GM19239 (cell line): ENCODE measurements around the gene DIABLO.
A peak's percentile ranks its signal among the peaks of the same experiment; 100 is the strongest.
"Not testable (repeated sequence)": the region's sequence is repeated elsewhere in the genome, so short reads cannot be mapped to it uniquely, and the experiment has no call there.

Source experiments
- DNase-seq: peaks from one replicate; pipeline ENCODE4 v3.0.0; 2011; ENCODE audit warnings: low spot score; ENCODE audit not compliant: insufficient read length
- FAIRE-seq: peaks from 2 replicates; lab custom pipeline; 2011; peaks lifted over from hg19 to GRCh38; lab: Jason Lieb, UNC

DIABLO gene

DNA sequence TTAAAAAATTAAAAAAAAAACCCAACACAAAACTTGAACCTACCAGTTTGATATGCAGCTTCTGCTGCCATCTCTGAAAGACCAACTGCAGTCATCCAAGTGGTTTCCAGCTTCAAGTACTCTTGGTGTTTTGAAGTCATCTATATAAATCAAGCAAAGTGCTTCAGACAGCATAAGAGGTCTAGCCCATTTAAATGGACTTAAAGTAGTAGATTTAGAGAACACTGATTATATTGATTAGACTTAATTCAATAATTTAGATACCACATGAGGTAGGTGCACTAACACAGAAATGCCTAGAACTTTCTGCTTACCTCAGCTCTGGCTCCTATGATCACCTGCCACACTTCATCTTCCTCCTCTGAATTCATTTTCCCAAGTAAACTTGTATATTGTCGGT lies 9.4 kb downstream of the DIABLO start:
- FAIRE-seq = no peak
- no peak for DNase-seq

DNA sequence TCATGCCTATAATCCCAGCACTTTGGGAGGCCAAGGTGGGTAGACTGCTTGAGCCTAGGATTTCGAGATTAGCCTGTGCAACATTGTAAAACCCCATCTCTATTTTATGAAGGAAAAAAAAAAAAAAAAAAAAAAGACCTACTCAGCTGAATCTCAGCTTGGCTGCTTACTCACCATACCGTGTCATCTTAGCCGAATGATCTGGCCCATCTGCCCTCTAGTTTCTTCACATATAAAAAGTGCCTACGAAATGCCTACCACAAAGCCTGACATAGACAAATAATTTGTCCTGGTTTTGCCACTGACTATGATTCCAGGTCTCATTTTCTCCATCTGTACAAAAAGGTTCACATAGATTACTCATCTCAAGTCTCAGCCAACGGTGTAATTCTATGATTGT lies 10.1 kb downstream of the DIABLO start:
- no peak for DNase-seq
- FAIRE-seq = no peak

DNA sequence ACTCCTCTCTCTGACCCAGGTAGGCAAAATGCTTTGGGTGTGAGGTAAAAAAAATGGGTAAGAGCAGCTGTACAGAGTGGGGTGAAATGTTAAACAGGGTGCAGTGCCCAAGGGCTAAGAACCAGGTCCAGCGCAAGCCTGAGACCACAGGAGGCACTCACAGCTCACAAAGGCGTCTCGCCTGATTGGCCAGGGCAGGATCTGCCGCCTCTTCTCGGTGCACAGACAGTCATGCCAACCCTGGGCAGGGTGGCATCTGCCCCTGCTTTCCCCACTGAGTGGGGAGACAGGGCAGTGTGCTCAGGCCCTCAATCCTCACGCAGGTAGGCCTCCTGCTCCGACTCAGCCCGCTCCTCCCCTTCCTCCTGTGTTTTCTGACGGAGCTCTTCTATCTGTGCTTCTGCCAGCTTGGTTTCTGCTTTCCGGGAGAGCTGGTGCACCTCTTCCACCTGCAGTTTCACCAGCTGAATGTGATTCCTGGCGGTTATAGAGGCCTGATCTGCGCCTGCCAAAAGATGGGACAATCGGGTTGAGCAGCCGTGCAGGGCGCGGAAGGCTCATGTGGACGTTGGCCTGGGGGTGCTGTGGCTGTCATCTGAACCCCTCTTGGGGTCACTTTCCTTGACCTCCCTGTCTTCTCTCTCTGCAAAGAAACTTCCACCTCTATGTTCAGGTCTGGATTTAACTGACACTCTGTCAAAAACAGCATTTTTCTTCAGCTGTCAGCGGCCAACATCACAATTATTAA lies 17.6 kb downstream of the DIABLO start:
- FAIRE-seq (no peak), DNase-seq (no peak)

DNA sequence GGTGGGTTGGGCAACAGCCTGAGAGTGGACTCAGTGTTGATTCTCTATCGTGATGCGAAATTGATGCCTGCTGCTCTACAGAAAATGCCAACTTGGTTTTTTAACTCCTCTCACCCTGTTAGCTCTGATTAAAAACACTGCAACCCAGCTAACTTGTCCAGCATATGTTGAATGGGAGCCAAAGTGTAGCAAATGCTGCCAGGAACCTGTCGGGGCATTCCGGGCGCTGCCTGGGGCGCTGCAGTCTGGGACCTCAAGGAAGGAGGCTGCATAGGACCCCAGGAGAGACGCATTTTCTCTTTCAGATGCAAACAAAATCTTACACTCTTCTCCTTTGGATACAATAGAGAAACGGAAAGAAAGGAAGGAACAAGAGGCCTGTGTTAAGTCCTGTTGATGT lies 18.5 kb downstream of the DIABLO start:
- DNase-seq (no peak), FAIRE-seq (no peak)

DNA sequence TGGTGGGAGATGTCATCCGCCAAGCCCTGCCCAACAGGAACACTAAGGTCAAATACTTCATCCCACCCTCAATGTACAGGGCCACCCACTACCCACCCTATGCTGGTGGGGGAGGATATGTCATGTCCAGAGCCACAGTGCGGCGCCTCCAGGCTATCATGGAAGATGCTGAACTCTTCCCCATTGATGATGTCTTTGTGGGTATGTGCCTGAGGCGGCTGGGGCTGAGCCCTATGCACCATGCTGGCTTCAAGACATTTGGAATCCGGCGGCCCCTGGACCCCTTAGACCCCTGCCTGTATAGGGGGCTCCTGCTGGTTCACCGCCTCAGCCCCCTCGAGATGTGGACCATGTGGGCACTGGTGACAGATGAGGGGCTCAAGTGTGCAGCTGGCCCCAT lies 18.9 kb downstream of the DIABLO start:
- no peak for FAIRE-seq
- DNase-seq = no peak

DNA sequence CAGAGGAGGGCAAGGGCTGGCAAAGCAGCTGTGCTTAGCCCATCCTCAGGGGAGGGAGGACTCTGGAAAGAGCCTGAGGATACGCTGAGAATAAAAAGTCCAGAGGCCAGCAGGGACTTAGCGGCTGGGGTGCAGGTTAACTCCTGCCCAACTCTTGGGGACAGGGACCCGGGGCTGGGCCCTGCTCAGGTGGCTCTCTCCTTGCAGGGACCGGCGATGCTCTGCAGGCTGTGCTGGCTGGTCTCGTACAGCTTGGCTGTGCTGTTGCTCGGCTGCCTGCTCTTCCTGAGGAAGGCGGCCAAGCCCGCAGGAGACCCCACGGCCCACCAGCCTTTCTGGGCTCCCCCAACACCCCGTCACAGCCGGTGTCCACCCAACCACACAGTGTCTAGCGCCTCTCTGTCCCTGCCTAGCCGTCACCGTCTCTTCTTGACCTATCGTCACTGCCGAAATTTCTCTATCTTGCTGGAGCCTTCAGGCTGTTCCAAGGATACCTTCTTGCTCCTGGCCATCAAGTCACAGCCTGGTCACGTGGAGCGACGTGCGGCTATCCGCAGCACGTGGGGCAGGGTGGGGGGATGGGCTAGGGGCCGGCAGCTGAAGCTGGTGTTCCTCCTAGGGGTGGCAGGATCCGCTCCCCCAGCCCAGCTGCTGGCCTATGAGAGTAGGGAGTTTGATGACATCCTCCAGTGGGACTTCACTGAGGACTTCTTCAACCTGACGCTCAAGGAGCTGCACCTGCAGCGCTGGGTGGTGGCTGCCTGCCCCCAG lies 19.6 kb downstream of the DIABLO start:
- FAIRE-seq (no peak), DNase-seq (no peak)

DNA sequence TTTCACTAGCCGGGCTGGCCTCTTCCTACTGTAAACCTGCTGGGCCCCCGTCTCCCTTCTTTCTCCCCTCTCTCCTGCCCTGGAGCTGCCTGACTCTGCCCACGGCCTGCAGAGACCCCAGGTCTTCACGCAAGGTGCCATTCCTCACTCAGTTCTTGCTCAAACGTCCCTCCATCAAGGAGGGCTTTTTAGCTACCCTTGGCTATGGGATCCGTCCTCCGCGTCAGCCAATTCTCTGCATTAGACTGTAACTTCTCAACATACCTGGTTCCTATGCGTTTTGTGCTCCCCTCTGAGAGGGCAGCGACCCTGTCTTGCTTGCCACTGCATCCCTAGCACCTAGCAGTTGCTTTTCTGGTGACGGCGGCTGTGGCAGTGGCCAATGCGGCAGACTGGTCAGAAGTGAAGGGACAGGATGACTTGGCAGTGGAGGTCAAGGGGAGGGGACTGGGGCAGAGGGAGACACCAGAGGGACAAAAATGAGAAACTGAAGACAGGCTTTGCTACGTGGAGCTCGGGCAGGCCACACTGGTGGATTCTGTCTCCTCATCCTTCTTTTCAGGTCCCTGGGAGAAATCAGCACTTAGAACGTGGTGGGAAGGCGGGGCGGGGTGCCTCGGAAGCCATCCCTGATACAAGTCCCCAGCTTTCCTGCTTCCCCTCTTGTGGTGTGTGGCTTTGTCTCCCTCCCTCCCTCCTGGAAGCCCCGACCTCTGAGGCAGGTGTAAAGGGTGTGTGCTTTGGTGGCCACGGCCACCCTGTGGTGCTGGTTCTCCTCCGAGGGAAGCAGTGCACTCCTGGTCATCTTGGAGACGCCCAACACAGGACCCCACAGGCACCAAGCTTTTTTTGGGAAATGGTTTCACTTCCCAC lies 20.6 kb downstream of the DIABLO start:
- FAIRE-seq = peak; percentile 60

DNA sequence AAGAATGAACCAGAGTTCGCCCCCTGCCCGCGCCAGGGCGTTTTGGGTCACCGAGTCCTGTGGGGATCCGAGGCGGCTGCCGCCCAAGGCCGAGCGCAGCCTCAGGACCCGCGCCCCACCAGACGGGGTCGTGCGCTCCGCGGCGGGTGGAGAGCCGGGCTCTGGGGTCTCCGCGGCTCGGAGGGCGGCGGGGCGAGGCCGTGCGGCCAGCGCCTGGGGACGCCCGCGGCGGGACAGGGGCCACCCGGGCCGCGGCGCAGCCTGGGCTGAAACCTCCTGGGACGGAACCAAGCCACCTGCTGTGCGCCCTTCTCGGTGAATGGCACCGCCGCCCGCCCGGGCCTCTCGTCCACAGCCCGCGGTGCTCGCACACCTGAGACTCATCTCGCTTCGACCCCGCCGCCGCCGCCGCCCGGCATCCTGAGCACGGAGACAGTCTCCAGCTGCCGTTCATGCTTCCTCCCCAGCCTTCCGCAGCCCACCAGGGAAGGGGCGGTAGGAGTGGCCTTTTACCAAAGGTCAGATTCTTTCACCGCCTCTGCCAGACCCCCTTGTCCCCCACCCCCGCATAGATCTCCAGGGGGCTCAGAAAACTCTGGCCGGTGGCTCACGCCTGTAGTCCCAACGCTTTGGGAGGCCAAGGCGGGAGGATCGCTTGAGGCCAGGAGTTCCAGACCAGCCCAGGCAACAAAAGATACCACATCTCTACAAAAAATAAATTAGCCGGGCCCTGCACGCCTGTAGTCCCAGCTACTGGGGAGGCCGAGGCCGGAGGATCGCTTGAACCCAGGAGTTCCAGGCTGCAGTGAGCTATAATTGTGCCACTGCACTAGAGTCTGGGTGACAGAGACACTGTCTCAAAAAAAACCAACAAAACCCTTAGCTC lies 21.4 kb downstream of the DIABLO start:
- FAIRE-seq (no peak), DNase-seq (no peak)

More for the DNA sequence above, 20.6 kb downstream of the DIABLO start:
- no peak for DNase-seq

DNA sequence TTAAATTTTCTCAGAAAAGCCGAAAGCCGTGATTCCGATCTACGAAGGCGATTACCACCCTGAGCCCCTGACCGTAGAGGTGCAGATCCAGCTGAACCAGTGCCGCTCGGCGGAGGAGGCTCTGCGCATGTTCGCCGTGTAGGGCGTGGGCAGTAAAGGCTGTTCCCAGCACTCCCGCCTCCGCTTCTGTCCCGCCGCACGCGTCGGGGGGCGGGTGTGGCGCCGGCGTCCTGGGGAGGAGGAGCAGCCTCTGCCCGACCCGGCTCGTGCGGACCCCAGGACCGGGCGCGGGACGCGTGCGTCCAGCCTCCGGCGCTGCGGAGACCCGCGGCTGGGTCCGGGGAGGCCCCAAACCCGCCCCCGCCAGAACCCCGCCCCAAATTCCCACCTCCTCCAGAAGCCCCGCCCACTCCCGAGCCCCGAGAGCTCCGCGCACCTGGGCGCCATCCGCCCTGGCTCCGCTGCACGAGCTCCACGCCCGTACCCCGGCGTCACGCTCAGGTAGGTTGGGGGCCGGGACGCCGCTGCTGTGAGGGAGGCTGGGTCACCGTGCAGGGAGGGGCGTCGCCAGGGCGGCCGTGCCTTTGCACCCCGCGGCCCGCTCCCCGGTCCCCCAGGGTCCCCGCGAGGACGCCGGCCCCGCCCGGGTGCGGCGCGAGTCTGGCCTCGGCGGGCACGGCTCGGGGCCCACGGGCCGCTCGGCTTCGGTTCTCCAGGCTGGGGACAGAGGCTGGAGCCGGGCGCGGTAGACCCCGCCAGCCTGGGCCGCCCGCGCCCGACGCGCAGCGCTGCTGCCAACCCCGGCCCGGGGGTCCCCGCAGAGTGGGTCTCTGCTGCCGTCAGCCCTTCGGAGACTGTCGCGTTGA lies 22.3 kb downstream of the DIABLO start, which contains the start of gene B3GNT4:
TSS of gene B3GNT4 (plus strand) at position 409 of the 866 bp plus-strand sequence. CDS start 910 bp downstream, outside the sequence.
- DNase-seq (no peak), FAIRE-seq (no peak)

DNA sequence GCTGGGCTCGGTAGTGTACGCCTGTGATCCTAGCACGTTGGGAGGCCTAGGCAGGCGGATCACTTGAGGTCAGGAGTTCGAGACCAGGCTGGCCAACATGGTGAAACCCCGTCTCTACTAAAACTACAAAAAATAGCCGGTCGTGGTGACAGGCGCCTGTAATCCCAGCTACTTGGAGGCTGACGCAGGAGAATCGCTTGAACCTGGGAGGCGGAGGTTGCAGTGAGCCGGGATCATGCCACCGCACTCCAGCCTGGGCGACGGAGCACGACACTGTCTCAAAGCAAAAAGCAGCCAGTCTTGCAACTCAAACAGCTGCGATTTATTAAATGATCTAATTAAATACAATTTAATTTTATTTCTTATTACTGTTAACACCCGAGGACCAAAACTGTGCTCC lies 23.0 kb downstream of the DIABLO start:
- not testable (repeated sequence) for DNase-seq, FAIRE-seq

DNA sequence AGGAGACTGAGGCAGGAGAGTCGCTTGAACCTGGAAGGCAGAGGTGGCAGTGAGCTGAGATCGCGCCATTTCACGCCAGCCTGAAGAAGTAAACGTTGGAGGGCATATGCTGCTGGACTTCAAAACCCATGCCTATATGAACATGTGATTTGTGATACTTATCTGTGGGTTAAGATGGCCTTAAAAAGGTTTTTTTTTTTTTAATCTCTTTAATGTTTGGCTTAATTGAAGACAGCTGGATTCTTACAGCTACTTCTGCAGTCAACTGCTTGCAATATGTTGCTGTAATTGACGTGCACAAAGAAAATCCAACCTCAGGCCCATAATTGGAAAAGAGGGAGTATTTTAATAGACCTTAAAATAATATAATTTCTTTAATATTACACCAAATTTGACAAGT lies 23.8 kb downstream of the DIABLO start:
- DNase-seq (no peak), FAIRE-seq (no peak)

DNA sequence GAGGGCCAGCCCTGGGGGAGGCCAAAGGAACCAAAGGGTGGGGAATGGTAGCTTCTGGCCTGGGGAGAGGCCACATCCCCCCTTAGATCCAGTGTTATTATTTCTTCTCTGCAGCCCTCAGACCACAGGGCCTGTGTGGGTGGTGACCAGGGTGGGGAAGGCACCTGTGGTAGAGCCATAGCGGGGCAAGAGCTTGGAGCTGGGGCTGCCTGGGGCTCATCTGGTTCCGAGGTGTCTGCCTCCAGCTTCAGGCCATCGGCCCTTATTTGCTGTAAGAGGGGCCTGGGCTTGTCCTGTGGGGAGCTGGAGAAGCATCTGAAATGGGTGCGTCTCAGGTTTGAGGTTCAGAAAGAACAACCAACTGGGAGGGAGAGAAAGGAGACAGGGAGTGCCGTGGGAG lies 24.5 kb downstream of the DIABLO start:
- FAIRE-seq (no peak), DNase-seq (no peak)

DNA sequence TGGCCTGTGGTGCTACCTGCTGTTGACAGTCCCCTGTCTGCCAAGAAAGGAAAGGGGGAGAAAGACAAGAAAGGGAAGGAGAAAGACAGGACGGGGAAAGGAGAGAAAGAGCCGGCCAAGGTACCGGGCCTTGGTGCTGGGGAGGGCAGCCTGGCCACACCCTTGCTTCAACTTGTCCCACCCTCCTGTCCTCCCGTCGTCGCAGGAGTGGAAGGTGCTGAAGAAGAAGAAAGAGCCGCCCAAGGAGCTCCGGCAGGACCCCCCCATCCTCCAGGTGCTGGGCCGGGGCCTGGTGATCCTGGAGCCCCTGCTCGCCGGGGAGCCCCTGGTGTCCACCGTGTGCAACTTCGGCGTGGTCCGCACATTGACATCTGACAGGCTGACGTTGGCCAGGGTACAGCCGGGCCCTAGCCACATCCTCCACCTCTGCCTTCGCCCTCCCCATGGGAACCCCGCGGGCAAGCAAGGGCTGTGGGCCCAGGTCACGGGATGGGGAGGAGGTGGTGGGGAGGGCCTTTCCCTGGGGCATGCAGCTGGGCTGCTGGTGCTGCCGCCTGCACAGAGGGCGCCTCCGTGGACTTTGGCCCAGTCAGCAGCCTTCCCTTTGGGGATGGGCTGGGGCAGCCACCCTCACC lies 25.2 kb downstream of the DIABLO start:
- no peak for DNase-seq
- no peak for FAIRE-seq

DNA sequence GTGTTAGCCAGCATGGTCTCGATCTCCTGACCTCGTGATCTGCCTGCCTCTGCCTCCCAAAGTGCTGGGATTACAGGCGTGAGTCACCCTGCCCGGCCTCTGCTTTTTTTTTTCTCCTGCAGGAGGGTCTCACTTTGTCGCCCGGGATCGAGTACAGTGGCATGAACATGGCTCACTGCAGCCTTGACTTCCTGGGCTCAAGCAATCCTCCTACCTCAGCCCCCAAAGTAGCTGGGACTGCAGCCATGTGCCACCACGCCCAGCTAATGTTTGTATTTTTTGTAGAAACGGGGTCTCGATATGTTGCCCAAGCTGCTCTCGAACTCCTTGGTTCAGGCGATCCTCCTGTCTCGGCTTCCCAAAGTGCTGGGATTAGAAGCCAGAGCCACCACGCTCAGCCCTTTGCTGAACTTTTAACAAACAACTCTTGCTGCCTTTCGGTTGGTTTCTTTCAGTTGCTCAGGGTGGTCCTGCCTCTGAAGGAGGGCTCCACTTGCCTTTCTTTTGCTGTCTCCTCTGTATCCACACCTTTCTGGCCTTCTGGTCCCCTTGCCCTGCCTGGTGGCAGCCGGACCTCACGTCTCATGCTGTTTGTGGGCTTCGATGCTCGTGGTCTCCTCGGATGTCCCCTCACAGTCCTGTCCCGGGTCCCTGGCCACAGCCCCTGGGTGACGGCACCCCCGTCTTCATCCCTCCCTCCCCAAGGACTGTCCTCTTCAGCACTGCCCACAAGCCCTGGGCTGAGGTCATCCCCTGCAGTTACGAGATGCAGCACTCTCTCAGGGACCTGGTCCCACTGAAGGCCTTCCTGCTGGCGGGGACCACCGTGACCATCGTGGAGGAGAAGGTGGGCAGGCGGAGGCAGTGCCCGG lies 26.1 kb downstream of the DIABLO start:
- no peak for FAIRE-seq
- DNase-seq = no peak

DNA sequence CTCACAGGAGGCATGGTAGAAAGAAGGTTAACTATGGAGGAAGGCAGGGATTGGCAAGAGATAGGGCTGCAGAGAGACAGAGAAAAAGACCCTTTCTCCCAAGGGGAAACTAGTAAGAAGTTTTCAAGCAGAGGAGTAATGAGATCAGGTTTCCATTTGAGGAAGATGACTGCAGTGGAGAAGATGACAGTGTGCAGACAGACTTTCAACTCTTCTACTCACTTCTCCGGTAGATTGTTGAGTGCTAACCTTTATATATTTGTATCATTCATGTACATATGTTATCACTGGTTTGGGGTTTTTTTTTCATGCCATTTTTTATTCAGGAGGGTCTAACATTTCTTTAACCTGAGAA lies 28.3 kb downstream of the DIABLO start:
- DNase-seq (no peak), FAIRE-seq (no peak)

DNA sequence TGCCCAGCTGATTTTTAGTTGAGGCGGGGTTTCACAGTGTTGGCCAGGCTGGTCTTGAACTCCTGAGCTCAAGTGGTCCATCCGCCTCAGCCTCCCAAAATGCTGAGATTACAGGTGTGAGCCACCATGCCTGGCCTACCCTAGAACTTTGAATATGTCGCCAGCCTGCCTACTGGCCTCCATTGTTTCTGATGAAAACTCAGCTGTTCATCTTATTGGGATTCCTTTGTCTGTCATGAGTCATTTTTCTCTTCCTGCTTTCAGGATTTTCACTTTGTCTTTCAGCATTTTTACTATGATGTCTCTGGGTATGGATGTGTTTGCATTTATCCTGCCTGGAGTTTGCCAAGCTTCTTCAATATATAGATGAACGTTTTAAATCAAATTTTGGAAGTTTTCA lies 30.4 kb downstream of the DIABLO start:
- FAIRE-seq = no peak
- no peak for DNase-seq

DNA sequence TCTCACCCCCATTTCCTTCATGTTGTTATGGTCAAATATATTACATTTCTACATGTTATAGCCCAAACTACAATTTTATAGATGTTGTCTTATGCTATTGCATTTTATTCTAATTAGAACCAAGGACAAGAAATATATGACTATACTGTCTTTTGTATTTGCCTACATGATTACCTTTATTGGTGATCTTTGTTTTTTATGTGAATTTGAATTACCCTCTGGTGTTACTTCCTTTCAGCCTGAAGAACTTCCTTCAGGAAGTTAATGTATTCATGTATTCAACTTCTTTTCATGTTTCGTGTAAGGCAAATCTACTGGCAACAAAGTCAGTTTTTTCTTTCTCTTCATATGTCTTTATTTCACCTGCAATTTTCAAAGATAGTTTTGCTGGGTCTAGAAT lies 31.0 kb downstream of the DIABLO start:
- FAIRE-seq (no peak), DNase-seq (no peak)
